Measurements from ENCODE around the gene TRPT1. TPM values are rescaled to one million over a fixed set of nuclear protein-coding genes. Genes with fewer than 3 reads are reported as not detected.

Gene TRPT1
- total and polyA plus RNA-seq, 9 of the 15 experiments (the other 6 are each of a cell fraction or from before 2014, with no cell fraction given): 4.6 to 41.7 (median 23.1) TPM

GRCh38 chr11:64204464-64204989 is 21.5 kb downstream of the TRPT1 start (continued):
- TF ChIP-seq MGA (IDR thresholded peaks at IDR 0.05) (no peak), CC2D1A (IDR thresholded peaks at IDR 0.05) (peak; percentile 48; the same call in 1 of the 2 replicates), PYGO2 (tag; IDR thresholded peaks at IDR 0.05) (no peak), HMGN3 (IDR thresholded peaks at IDR 0.05; ENCODE audit: borderline replicate concordance, extremely low read depth, insufficient read length, low read depth, low read length) (no peak), ZHX1 (conservative IDR thresholded peaks at IDR 0.05; ENCODE audit: low read length) (no peak), HDAC2 (IDR thresholded peaks at IDR 0.05) (no peak), ZSCAN29 (IDR thresholded peaks at IDR 0.05) (no peak; the same call in 1 of the 2 replicates), CHD4 (IDR thresholded peaks at IDR 0.05; ENCODE audit: insufficient read depth, insufficient replicate concordance, low read depth, low read length, poor library complexity, severe bottlenecking) (no peak), PHF8 (IDR thresholded peaks at IDR 0.05; ENCODE audit: borderline replicate concordance, low read length) (no peak), YY1 (IDR thresholded peaks at IDR 0.05; ENCODE audit: borderline replicate concordance in 1 of 3, control insufficient read depth in 1 of 3, extremely low read depth in 1 of 3, insufficient read depth in 3 of 3, insufficient read length in 1 of 3, insufficient replicate concordance in 2 of 3, low read depth in 1 of 3, low read length in 2 of 3) (no peak)
